Activated CD4-positive, alpha-beta memory T cell treated with anti-CD3 and anti-CD28 coated beads for 36 hours (primary cell): ENCODE results near the gene HS3ST5. TPM values are rescaled to one million over a fixed set of nuclear protein-coding genes. Genes with fewer than 3 reads are reported as not detected.

ENCODE experiments used
- CTCF ChIA-PET: fragments of 350-600 bp; sonication (Branson Sonifier 250); formaldehyde crosslinking; loops from one replicate; lab custom pipeline; 2021; ENCODE audit warnings: antibody characterized with exemption, inconsistent platforms; lab: Charles Lee
- POLR2A ChIA-PET: fragments of 350-600 bp; sonication (Branson Sonifier 250); formaldehyde crosslinking; loops from one replicate; lab custom pipeline; 2021; ENCODE audit warnings: antibody characterized with exemption; lab: Charles Lee
- DNase-seq: peaks from one replicate; pipeline ENCODE4 v3.0.0-alpha.2; 2020
- H3K27ac Mint-ChIP-seq: one replicate; pipeline ENCODE4 v1.8.0; 2021; ENCODE audit warnings: mixed read lengths
- H3K27me3 Mint-ChIP-seq: one replicate; pipeline ENCODE4 v1.8.0; 2021; ENCODE audit warnings: mixed read lengths
- H3K36me3 Mint-ChIP-seq: one replicate; pipeline ENCODE4 v1.8.0; 2021; ENCODE audit warnings: mixed read lengths
- H3K4me1 Mint-ChIP-seq: one replicate; pipeline ENCODE4 v1.8.0; 2021; ENCODE audit warnings: low read depth, mixed read lengths
- H3K4me3 Mint-ChIP-seq: one replicate; pipeline ENCODE4 v1.8.0; 2021; ENCODE audit warnings: mild to moderate bottlenecking, mixed read lengths
- H3K9me3 Mint-ChIP-seq: one replicate; pipeline ENCODE4 v1.8.0; 2021; ENCODE audit warnings: mixed read lengths
- intact Hi-C: fragments of 100-400 bp; cut with micrococcal nuclease; formaldehyde crosslinking; loops from one replicate; pipeline ENCODE4 v1.15.1; 2023
- total RNA-seq, 2 experiments: library from RNA; stranded (reverse); gene quantifications; one replicate each; pipeline ENCODE4 v1.2.3, GENCODE V29; 2021

The HS3ST5 gene
- total RNA-seq, result not detected

- CTCF ChIA-PET, result no interaction called here
- POLR2A ChIA-PET, result no interaction called here
Observed at GRCh38 chr6:114342826-114343781, at the start of gene HS3ST5. TSS of gene HS3ST5 (minus strand) at chr6:114343023. CDS start at chr6:114062845, 280,178 bp downstream.

GRCh38 chr6:114390176-114390575 is 47.4 kb upstream of the HS3ST5 start:
- Mint-ChIP-seq H3K27ac (no peak overlapping the region), H3K4me1 (no peaks in the 10 kb centered on the region), H3K27me3 (no peaks in the 10 kb centered on the region), H3K4me3 (no peak overlapping the region), H3K36me3 (no peaks in the 10 kb centered on the region), H3K9me3 (no peaks in the 10 kb centered on the region)
- intact Hi-C loops, result no loop called here
- ChIA-PET POLR2A (no interaction called here), CTCF (no interaction called here)
- no peak for DNase-seq

More at GRCh38 chr6:114342826-114343781, at the start of gene HS3ST5:
- no peaks in the 10 kb centered on the region for H3K9me3 Mint-ChIP-seq
- H3K27me3 Mint-ChIP-seq, result peaks cover 25% of the 10 kb centered on the region
- DNase-seq, result peak; percentile 12
- peaks cover 2% of the 10 kb centered on the region for H3K4me1 Mint-ChIP-seq
- H3K27ac Mint-ChIP-seq, result no peak within 1 kb of the TSS
- intact Hi-C loops, result no loop called here
- no peak within 1 kb of the TSS for H3K4me3 Mint-ChIP-seq
- H3K36me3 Mint-ChIP-seq, result no peaks in the 10 kb centered on the region

- CTCF ChIA-PET, result no interaction called here
- Mint-ChIP-seq H3K27me3 (no peaks in the 10 kb centered on the region), H3K36me3 (no peaks in the 10 kb centered on the region), H3K27ac (no peak overlapping the region), H3K4me3 (no peak overlapping the region), H3K9me3 (no peaks in the 10 kb centered on the region), H3K4me1 (no peaks in the 10 kb centered on the region)
- no peak for DNase-seq
- intact Hi-C loops, result no loop called here
- POLR2A ChIA-PET, result no interaction called here
Observed at GRCh38 chr6:114389111-114389510, 46.3 kb upstream of the HS3ST5 start.

GRCh38 chr6:114382406-114382805 is 39.6 kb upstream of the HS3ST5 start:
- CTCF ChIA-PET, result no interaction called here
- Mint-ChIP-seq H3K9me3 (no peaks in the 10 kb centered on the region), H3K4me1 (no peaks in the 10 kb centered on the region), H3K27ac (no peak overlapping the region), H3K4me3 (no peak overlapping the region), H3K27me3 (no peaks in the 10 kb centered on the region), H3K36me3 (no peaks in the 10 kb centered on the region)
- POLR2A ChIA-PET, result no interaction called here
- no peak for DNase-seq
- intact Hi-C loops, result no loop called here

- Mint-ChIP-seq H3K4me1 (no peaks in the 10 kb centered on the region), H3K36me3 (no peaks in the 10 kb centered on the region), H3K4me3 (no peak overlapping the region), H3K27ac (no peak overlapping the region), H3K9me3 (no peaks in the 10 kb centered on the region), H3K27me3 (no peaks in the 10 kb centered on the region)
- intact Hi-C loops, result no loop called here
- DNase-seq, result no peak
- ChIA-PET POLR2A (no interaction called here), CTCF (no interaction called here)
Observed at GRCh38 chr6:114377881-114378280, 35.1 kb upstream of the HS3ST5 start.

GRCh38 chr6:114376611-114377175 is 33.9 kb upstream of the HS3ST5 start:
- no peaks in the 10 kb centered on the region for H3K36me3 Mint-ChIP-seq
- no peaks in the 10 kb centered on the region for H3K27me3 Mint-ChIP-seq
- DNase-seq, result no peak
- CTCF ChIA-PET, result no interaction called here
- H3K4me3 Mint-ChIP-seq, result no peak overlapping the region
- POLR2A ChIA-PET, result no interaction called here
- intact Hi-C loops, result no loop called here
- no peak overlapping the region for H3K27ac Mint-ChIP-seq
- no peaks in the 10 kb centered on the region for H3K4me1 Mint-ChIP-seq
- no peaks in the 10 kb centered on the region for H3K9me3 Mint-ChIP-seq

- H3K4me3 Mint-ChIP-seq, result no peak overlapping the region
- H3K27me3 Mint-ChIP-seq, result no peaks in the 10 kb centered on the region
- H3K36me3 Mint-ChIP-seq, result no peaks in the 10 kb centered on the region
- H3K27ac Mint-ChIP-seq, result no peak overlapping the region
- intact Hi-C loops, result no loop called here
- H3K9me3 Mint-ChIP-seq, result no peaks in the 10 kb centered on the region
- ChIA-PET CTCF (no interaction called here), POLR2A (no interaction called here)
- DNase-seq, result no peak
- H3K4me1 Mint-ChIP-seq, result no peaks in the 10 kb centered on the region
Observed at GRCh38 chr6:114375541-114376192, 32.8 kb upstream of the HS3ST5 start.

GRCh38 chr6:114367315-114367961 is 24.6 kb upstream of the HS3ST5 start:
- intact Hi-C loops, result no loop called here
- Mint-ChIP-seq H3K27ac (no peak overlapping the region), H3K4me1 (no peaks in the 10 kb centered on the region), H3K4me3 (no peak overlapping the region), H3K27me3 (no peaks in the 10 kb centered on the region), H3K36me3 (no peaks in the 10 kb centered on the region), H3K9me3 (no peaks in the 10 kb centered on the region)
- POLR2A ChIA-PET, result no interaction called here
- CTCF ChIA-PET, result no interaction called here
- no peak for DNase-seq

GRCh38 chr6:114366899-114367298 is 24.1 kb upstream of the HS3ST5 start:
- Mint-ChIP-seq H3K9me3 (no peaks in the 10 kb centered on the region), H3K27me3 (no peaks in the 10 kb centered on the region), H3K4me3 (no peak overlapping the region), H3K4me1 (no peaks in the 10 kb centered on the region), H3K27ac (no peak overlapping the region), H3K36me3 (no peaks in the 10 kb centered on the region)
- intact Hi-C loops, result no loop called here
- ChIA-PET CTCF (no interaction called here), POLR2A (no interaction called here)
- DNase-seq, result no peak

GRCh38 chr6:114364301-114364700 is 21.5 kb upstream of the HS3ST5 start:
- intact Hi-C loops, result no loop called here
- no peak overlapping the region for H3K27ac Mint-ChIP-seq
- no peaks in the 10 kb centered on the region for H3K9me3 Mint-ChIP-seq
- ChIA-PET POLR2A (no interaction called here), CTCF (no interaction called here)
- DNase-seq, result no peak
- H3K4me3 Mint-ChIP-seq, result no peak overlapping the region
- H3K4me1 Mint-ChIP-seq, result no peaks in the 10 kb centered on the region
- no peaks in the 10 kb centered on the region for H3K27me3 Mint-ChIP-seq
- no peaks in the 10 kb centered on the region for H3K36me3 Mint-ChIP-seq

GRCh38 chr6:114362957-114363356 is 20.1 kb upstream of the HS3ST5 start:
- H3K4me1 Mint-ChIP-seq, result no peaks in the 10 kb centered on the region
- no peak for DNase-seq
- H3K27me3 Mint-ChIP-seq, result no peaks in the 10 kb centered on the region
- no peaks in the 10 kb centered on the region for H3K36me3 Mint-ChIP-seq
- H3K9me3 Mint-ChIP-seq, result no peaks in the 10 kb centered on the region
- CTCF ChIA-PET, result no interaction called here
- POLR2A ChIA-PET, result no interaction called here
- intact Hi-C loops, result no loop called here
- no peak overlapping the region for H3K27ac Mint-ChIP-seq
- no peak overlapping the region for H3K4me3 Mint-ChIP-seq

GRCh38 chr6:114362396-114362795 is 19.6 kb upstream of the HS3ST5 start:
- Mint-ChIP-seq H3K4me3 (no peak overlapping the region), H3K36me3 (no peaks in the 10 kb centered on the region), H3K27me3 (no peaks in the 10 kb centered on the region), H3K4me1 (no peaks in the 10 kb centered on the region), H3K27ac (no peak overlapping the region), H3K9me3 (no peaks in the 10 kb centered on the region)
- POLR2A ChIA-PET, result no interaction called here
- DNase-seq, result no peak
- intact Hi-C loops, result no loop called here
- CTCF ChIA-PET, result no interaction called here
